Sigmoid colon (tissue), 7 donors: Measurements from ENCODE around the gene ELAVL3. TPM values are rescaled to one million over a fixed set of nuclear protein-coding genes. Genes with fewer than 3 reads are reported as not detected.
A peak's percentile ranks its signal among the peaks of the same experiment; 100 is the strongest.

Experiments used
- DNase-seq: peaks from one replicate; pipeline ENCODE4 v3.0.0-alpha.2; 2019
- H3K27ac ChIP-seq, 4 donors: fragments of 200-600 bp; sonication (generic); one replicate each; pipeline ENCODE4 v1.5.1; 2016 to 2019; ENCODE audit warnings: mild to moderate bottlenecking in 1 of 4
- H3K27me3 ChIP-seq, 3 donors: fragments of 200-600 bp; sonication (generic); one replicate each; pipeline ENCODE4 v1.5.1; 2019; ENCODE audit warnings: mild to moderate bottlenecking in 1 of 3
- H3K36me3 ChIP-seq, 4 donors: fragments of 200-600 bp; sonication (generic); one replicate each; pipeline ENCODE4 v1.5.1; 2016 to 2019
- H3K4me1 ChIP-seq, 4 donors: fragments of 200-600 bp; sonication (generic); one replicate each; pipeline ENCODE4 v1.5.1; 2017 to 2019
- H3K4me3 ChIP-seq, 4 donors: fragments of 200-600 bp; sonication (generic); one replicate each; pipeline ENCODE4 v1.5.1; 2017 to 2019; ENCODE audit warnings: mild to moderate bottlenecking in 2 of 4, moderate library complexity in 1 of 4
- H3K9me3 ChIP-seq, 4 donors: fragments of 200-600 bp in 3 of 4; sonication (generic) in 3 of 4; one replicate each; pipeline versions ENCODE4 v1.5.1 to v1.6.1; 2013 to 2019
- EP300 ChIP-seq, 4 donors: sonication (generic); formaldehyde crosslinking; IDR thresholded peaks; one replicate each; pipeline ENCODE4 v1.6.1; 2017; ENCODE audit warnings: antibody characterized with exemption in 4 of 4
- POLR2A ChIP-seq, 2 donors: fragments of 450-650 bp; IDR thresholded peaks; one replicate each; pipeline ENCODE4 v1.6.1; 2016; ENCODE audit warnings: antibody characterized with exemption in 2 of 2, mild to moderate bottlenecking in 2 of 2, moderate library complexity in 2 of 2
- POLR2AphosphoS5 ChIP-seq, 4 donors: sonication (generic); formaldehyde crosslinking; IDR thresholded peaks; one replicate each; pipeline ENCODE4 v1.6.1; 2017; ENCODE audit warnings: antibody characterized with exemption in 4 of 4
- WGBS, 2 donors: extraction: QIAGEN DNeasy Blood & Tissue Kit; methylation state at CpG; one replicate each; pipeline ENCODE4 v1.1.7; 2013; 5-methylcytosine and 5-hydroxymethylcytosine counted together
- intact Hi-C: fragments of 100-400 bp; cut with DNase I; formaldehyde crosslinking; loops from one replicate; pipeline ENCODE4 v1.15.1; 2023
- polyA plus RNA-seq, 3 donors: library from polyadenylated mRNA; stranded (reverse); fragments of 200-250 nt; gene quantifications; one replicate each; pipeline ENCODE4 v1.2.3, GENCODE V29; 2013
- total RNA-seq, 4 donors: library from RNA; depleted of rRNA; stranded (reverse); fragments of >200 nt; gene quantifications; one replicate each; pipeline ENCODE4 v1.1.0, GENCODE V29; 2016
- TF ChIP-seq, protein P1 (sequence below), 4 experiments: fragments of 450-650 bp in 3 of 4; fragments of 200-600 bp in 1 of 4; IDR thresholded peaks; one replicate each; pipeline ENCODE4 v1.5.1; 2016 to 2019; ENCODE audit warnings: antibody characterized with exemption in 4 of 4, mild to moderate bottlenecking in 3 of 4, moderate library complexity in 2 of 4
- donor health status: healthy with polysubstance abuse.
- donor health status: Bipolar disorder and iron deficiency.
- donor health status: healthy.

Gene ELAVL3
- total and polyA plus RNA-seq, 7 donors, result under 0.01 to 3.0 (median 0.85) TPM; not detected in 1

DNA sequence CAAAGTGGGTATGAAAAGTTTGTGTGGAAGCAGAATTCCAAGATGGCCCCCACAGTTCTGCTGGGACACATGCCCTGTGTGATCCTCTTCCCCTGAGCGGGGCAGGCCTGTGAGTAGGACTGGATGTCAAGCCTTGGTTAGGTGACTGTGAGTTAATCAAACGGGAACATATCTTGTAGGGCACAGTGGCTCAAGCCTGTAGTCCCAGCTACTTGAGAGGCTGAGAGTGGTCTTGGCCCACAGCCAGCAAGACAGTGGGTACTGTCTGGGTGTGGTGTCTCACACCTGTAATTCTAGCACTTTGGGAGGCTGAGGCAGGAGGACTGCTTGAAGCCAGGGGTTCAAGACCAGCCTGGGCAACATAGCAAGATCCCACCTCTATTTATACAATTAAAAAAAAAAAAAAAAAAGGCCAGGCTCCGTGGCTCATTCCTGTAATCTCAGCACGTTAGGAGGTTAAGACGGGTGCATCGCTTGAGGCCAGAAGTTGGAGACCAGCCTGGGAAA is 18.4 kb upstream of the ELAVL3 start:
- DNase-seq, result no peak
- H3K4me3 ChIP-seq, result no peak overlapping the region
- H3K9me3 ChIP-seq, result no peaks in the 10 kb centered on the region
- intact Hi-C loops, result no loop called here
- H3K4me1 ChIP-seq, result peaks cover 0 to 5% (median 2%) of the 10 kb centered on the region in 4 donors
- TF ChIP-seq POLR2A (IDR thresholded peaks at IDR 0.05) (no peak), EP300 (IDR thresholded peaks at IDR 0.05) (no peak)
- TF ChIP-seq, protein P1, sequence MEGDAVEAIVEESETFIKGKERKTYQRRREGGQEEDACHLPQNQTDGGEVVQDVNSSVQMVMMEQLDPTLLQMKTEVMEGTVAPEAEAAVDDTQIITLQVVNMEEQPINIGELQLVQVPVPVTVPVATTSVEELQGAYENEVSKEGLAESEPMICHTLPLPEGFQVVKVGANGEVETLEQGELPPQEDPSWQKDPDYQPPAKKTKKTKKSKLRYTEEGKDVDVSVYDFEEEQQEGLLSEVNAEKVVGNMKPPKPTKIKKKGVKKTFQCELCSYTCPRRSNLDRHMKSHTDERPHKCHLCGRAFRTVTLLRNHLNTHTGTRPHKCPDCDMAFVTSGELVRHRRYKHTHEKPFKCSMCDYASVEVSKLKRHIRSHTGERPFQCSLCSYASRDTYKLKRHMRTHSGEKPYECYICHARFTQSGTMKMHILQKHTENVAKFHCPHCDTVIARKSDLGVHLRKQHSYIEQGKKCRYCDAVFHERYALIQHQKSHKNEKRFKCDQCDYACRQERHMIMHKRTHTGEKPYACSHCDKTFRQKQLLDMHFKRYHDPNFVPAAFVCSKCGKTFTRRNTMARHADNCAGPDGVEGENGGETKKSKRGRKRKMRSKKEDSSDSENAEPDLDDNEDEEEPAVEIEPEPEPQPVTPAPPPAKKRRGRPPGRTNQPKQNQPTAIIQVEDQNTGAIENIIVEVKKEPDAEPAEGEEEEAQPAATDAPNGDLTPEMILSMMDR (IDR thresholded peaks at IDR 0.05), result no peak
- H3K36me3 ChIP-seq, result peaks cover 8 to 29% (median 18%) of the 10 kb centered on the region in 4 donors
- H3K27ac ChIP-seq, result no peak overlapping the region
- WGBS, 2 donors, result 87 to 91% methylated on average over 6 of the region's 6 CpGs
- H3K27me3 ChIP-seq, result no peaks in the 10 kb centered on the region

DNA sequence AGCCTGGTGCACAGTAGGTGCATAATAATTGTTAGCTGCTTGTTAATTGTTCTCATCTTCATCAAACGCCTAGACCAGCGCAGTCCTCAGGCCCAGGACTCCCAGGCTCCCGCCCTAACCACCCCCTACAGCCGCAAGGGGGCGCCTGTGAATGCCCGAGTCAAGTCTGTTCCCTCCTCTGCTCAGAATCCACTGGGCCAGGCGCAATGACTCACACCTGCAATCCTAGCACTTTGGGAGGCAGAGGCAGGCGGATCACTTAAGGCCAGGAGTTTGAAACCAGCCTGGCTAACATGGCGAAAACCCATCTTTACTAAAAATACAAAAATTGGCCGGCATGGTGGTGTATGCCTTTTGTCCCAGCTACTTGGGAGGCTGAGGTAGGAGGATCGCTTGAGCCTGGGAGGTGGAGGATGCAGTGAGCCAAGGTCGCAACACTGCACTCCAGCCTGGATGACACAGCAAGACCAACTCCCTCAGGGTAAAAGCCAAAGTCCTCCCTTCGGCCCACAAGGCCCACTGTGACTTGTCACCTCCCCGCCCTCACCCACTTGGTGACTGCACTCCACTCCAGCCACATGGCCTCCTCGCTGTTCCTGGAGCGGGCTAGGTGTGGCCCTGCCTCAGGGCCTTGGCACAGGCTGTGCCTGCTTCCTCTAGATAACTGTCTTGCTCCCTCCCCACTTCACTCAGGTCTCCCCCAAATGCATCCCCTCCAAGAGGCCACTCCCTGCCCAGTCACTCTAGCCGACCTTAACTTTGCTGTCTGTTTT is 15.7 kb upstream of the ELAVL3 start:
- H3K4me3 ChIP-seq, result no peak overlapping the region
- peak; percentile 88 for DNase-seq
- peaks cover 0 to 5% (median 2%) of the 10 kb centered on the region in 4 donors for H3K4me1 ChIP-seq
- intact Hi-C loops, result loop anchor here (2.0 kb wide), 1 partner anchor 90 kb away; no protein-coding TSS in a partner anchor
- H3K36me3 ChIP-seq, result peaks cover 8 to 55% (median 23%) of the 10 kb centered on the region in 4 donors
- no peak overlapping the region for H3K27ac ChIP-seq
- 65 to 72% methylated on average over 17 of the region's 17 CpGs for WGBS, 2 donors
- no peaks in the 10 kb centered on the region for H3K9me3 ChIP-seq
- H3K27me3 ChIP-seq, result no peaks in the 10 kb centered on the region
- no peak for TF ChIP-seq POLR2AphosphoS5 (IDR thresholded peaks at IDR 0.05)
- no peak for TF ChIP-seq EP300 (IDR thresholded peaks at IDR 0.05)
- TF ChIP-seq, protein P1 (IDR thresholded peaks at IDR 0.05), result peak; percentile 50 to 69 (median 64)
- no peak for TF ChIP-seq POLR2A (IDR thresholded peaks at IDR 0.05)

DNA sequence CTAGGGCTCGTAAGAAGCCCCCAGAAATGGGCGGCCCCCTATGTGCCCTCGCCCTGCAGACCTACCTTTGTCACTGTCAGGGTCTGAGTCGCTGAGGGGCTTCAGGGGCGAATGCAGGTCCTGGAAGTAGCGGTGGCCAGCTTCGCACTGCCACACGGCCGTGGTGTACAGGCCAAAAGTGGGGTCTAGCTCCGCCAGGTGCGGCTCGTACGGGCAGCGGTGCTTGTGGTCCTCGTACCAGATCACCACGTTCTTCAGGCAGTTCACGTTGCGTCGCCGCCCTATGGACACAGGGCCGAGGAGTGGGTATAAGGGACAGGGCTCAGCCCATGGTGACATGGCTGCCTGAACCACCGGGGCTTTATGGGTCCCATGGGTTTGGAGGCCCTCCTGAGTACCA is 15.0 kb upstream of the ELAVL3 start:
- DNase-seq, result no peak
- no peak for TF ChIP-seq EP300 (IDR thresholded peaks at IDR 0.05)
- TF ChIP-seq, protein P1 (IDR thresholded peaks at IDR 0.05), result no peak
- TF ChIP-seq POLR2A (IDR thresholded peaks at IDR 0.05), result no peak
- TF ChIP-seq POLR2AphosphoS5 (IDR thresholded peaks at IDR 0.05), result no peak
- intact Hi-C loops, result loop anchor here (2.0 kb wide), 1 partner anchor 91 kb away; no protein-coding TSS in a partner anchor
- WGBS, 2 donors, result 96 to 97% methylated on average over 22 of the region's 22 CpGs
- Histone ChIP-seq H3K27ac (no peak overlapping the region), H3K36me3 (peaks cover 8 to 61% (median 23%) of the 10 kb centered on the region in 4 donors), H3K4me3 (no peak overlapping the region), H3K4me1 (peaks cover 0 to 5% (median 2%) of the 10 kb centered on the region in 4 donors), H3K27me3 (no peaks in the 10 kb centered on the region), H3K9me3 (no peaks in the 10 kb centered on the region)

DNA sequence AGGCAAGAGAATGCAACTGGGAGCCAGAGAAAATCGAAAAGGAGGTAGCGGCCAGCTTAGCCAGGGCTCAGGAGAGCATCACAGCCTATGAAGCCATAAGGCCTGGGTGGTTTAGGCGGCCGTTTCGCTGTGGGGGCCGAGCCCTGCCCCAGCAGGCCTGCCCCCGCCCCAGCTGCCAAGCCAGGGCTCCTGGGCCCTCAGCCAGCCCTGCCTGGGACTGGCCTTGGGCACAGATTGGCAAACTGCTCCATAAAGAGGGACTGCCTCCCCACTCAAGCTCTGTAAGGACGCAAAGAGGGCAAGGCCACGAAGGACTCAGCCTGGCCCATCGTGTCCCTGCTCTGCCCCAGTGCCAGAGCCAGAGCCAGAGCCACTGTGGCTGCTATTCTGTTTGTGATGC is 14.6 kb upstream of the ELAVL3 start:
- WGBS, 2 donors, result 91 to 93% methylated on average over 10 of the region's 10 CpGs
- H3K4me3 ChIP-seq, result no peak overlapping the region
- DNase-seq, result no peak
- intact Hi-C loops, result no loop called here
- no peak overlapping the region for H3K27ac ChIP-seq
- H3K9me3 ChIP-seq, result no peaks in the 10 kb centered on the region
- peaks cover 0 to 5% (median 2%) of the 10 kb centered on the region in 4 donors for H3K4me1 ChIP-seq
- TF ChIP-seq, protein P1 (IDR thresholded peaks at IDR 0.05), result no peak
- TF ChIP-seq POLR2A (IDR thresholded peaks at IDR 0.05), result no peak
- no peak for TF ChIP-seq POLR2AphosphoS5 (IDR thresholded peaks at IDR 0.05)
- TF ChIP-seq EP300 (IDR thresholded peaks at IDR 0.05), result no peak
- peaks cover 8 to 65% (median 23%) of the 10 kb centered on the region in 4 donors for H3K36me3 ChIP-seq
- no peaks in the 10 kb centered on the region for H3K27me3 ChIP-seq
